Common myeloid progenitor, CD34-positive (primary cell): Measurements from ENCODE around the gene TLNRD1.

ENCODE experiments used
- CTCF ChIA-PET: fragments of 350-600 bp; sonication (Branson Sonifier 250); formaldehyde crosslinking; loops from one replicate; lab custom pipeline; 2021; ENCODE audit warnings: antibody characterized with exemption; lab: Charles Lee
- POLR2A ChIA-PET: fragments of 350-600 bp; sonication (Branson Sonifier 250); formaldehyde crosslinking; loops from one replicate; lab custom pipeline; 2021; ENCODE audit warnings: antibody characterized with exemption; lab: Charles Lee
- DNase-seq, 3 donors: peaks; one replicate each; pipeline versions ENCODE4 v3.0.0 to v3.0.0-alpha.2; 2013
- H3K27ac ChIP-seq, 2 experiments: 1 replicate in 1 of 2; 2 replicates in 1 of 2; pipeline ENCODE4 v1.7.0; 2013; ENCODE audit warnings: inconsistent platforms in 2 of 2, low read length in 2 of 2, mild to moderate bottlenecking in 2 of 2, low read depth in 1 of 2, moderate library complexity in 1 of 2; ENCODE audit not compliant: severe bottlenecking in 2 of 2, insufficient read depth in 1 of 2, poor library complexity in 1 of 2
- H3K27me3 ChIP-seq, 5 experiments: replicated peaks in 2 of 5; 1 replicate in 3 of 5; 2 replicates in 2 of 5; pipeline versions ENCODE4 v1.6.1 to v1.7.0; 2013; ENCODE audit warnings: low read length in 4 of 5, mild to moderate bottlenecking in 2 of 5, moderate library complexity in 2 of 5, inconsistent platforms in 1 of 5; ENCODE audit not compliant: insufficient read depth in 5 of 5, control insufficient read depth in 4 of 5
- H3K36me3 ChIP-seq, 4 experiments: 1 replicate in 2 of 4; 2 replicates in 2 of 4; pipeline versions ENCODE4 v1.6.1 to v1.7.0; 2013; ENCODE audit warnings: low read length in 3 of 4, control low read depth in 1 of 4, mild to moderate bottlenecking in 1 of 4; ENCODE audit not compliant: control insufficient read depth in 4 of 4, insufficient read depth in 4 of 4
- H3K4me1 ChIP-seq, 4 experiments: 1 replicate in 3 of 4; 2 replicates in 1 of 4; pipeline versions ENCODE4 v1.6.1 to v1.7.1; 2013; ENCODE audit warnings: low read length in 3 of 4, mild to moderate bottlenecking in 3 of 4, control low read depth in 1 of 4, inconsistent platforms in 1 of 4, moderate library complexity in 1 of 4; ENCODE audit not compliant: control insufficient read depth in 4 of 4, insufficient read depth in 4 of 4; ENCODE audit errors: control extremely low read depth in 1 of 4
- H3K4me3 ChIP-seq, 7 experiments: 1 replicate in 4 of 7; 2 replicates in 3 of 7; pipeline versions ENCODE4 v1.5.1 to v1.7.0; 2013; ENCODE audit warnings: mild to moderate bottlenecking in 7 of 7, low read length in 6 of 7, moderate library complexity in 6 of 7, inconsistent platforms in 2 of 7, low read depth in 2 of 7, control low read depth in 1 of 7; ENCODE audit not compliant: insufficient read depth in 4 of 7, control insufficient read depth in 1 of 7; ENCODE audit errors: extremely low read depth in 1 of 7
- H3K9me3 ChIP-seq, 5 experiments: 1 replicate in 4 of 5; 2 replicates in 1 of 5; pipeline versions ENCODE4 v1.6.1 to v1.7.1; 2013; ENCODE audit warnings: low read length in 4 of 5, mild to moderate bottlenecking in 2 of 5, inconsistent platforms in 1 of 5, low read depth in 1 of 5, moderate library complexity in 1 of 5; ENCODE audit not compliant: control insufficient read depth in 4 of 5, insufficient read depth in 2 of 5; ENCODE audit errors: control extremely low read depth in 1 of 5
- WGBS: methylation state at CpG from one replicate; pipeline ENCODE4 v1.1.5; 2013; ENCODE audit not compliant: insufficient coverage; 5-methylcytosine and 5-hydroxymethylcytosine counted together

The TLNRD1 gene

GRCh38 chr15:81000144-81000623 is 539 bp upstream of the TLNRD1 start:
- POLR2A ChIA-PET: interaction anchor here (1.0 kb wide), 1 partner anchor 44 kb away, joined by 3 read pairs; no protein-coding TSS in a partner anchor
- H3K4me1 ChIP-seq: peaks cover 2 to 44% (median 33%) of the 10 kb centered on the region in 4 experiments
- peak overlapping the region; percentile 58 to 91 for H3K27ac ChIP-seq
- CTCF ChIA-PET: interaction anchor here (1.0 to 1.4 kb wide), 3 partner anchors 30 to 266 kb away, joined by 3 to 5 read pairs (median 3); no protein-coding TSS in a partner anchor
- peak overlapping the region; percentile 61 to 95 (median 84) for H3K4me3 ChIP-seq
- peaks cover 0 to 13% (median 6%) of the 10 kb centered on the region in 4 experiments for H3K36me3 ChIP-seq
- H3K9me3 ChIP-seq: no peaks in the 10 kb centered on the region
- 0% methylated on average over 21 of the region's 21 CpGs for WGBS
- peak in 1 of 3 donors; percentile 31 for DNase-seq
- no peaks in the 10 kb centered on the region for H3K27me3 ChIP-seq

DNA sequence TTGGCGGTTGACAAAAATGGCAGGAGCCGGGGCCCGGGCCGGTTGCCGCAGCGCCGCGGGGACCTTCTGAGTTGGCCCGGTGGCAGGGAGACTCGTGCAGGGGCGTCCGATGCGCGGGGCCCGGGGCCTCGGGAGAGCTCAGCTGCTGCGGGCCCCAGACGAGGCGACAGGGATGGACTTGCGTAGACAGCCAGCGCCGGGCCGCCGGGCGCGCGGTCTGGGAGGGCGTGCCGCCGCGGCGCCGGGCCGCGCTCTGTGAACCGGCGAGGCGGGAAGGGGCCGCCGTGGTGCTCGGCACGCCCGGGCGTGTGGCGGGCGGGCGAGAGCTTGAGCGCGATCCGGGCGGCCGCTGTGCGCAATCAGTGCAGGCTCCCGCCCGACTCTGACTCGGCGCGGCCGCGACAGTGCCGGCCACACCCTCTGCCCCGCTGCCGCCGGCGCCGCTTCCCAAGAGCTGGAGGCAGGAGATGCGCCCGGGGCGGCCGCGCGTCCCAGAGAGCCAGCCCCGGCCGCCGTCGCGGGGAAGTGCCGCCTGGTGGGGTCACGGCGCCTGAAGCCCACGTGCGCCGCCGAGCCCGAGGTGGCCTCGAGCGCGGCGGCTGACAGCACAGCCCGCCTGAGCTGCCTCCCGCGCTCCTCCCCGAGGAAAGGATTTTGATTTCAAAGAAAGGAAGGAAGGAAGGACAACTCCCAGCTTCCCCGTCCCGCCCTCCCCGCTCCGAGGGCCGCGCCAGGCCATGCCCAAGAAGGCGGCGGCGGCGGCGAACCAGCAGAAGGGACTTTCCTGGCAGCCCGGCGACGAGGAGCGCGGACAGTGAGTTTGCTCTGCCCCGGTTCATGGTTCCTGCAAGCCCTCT is 657 bp downstream of the TLNRD1 start:
- no peaks in the 10 kb centered on the region for H3K27me3 ChIP-seq
- peak overlapping the region; percentile 61 to 95 (median 84) for H3K4me3 ChIP-seq
- peaks cover 0 to 13% (median 6%) of the 10 kb centered on the region in 4 experiments for H3K36me3 ChIP-seq
- H3K27ac ChIP-seq: peak overlapping the region; percentile 58 to 91
- peaks cover 2 to 44% (median 33%) of the 10 kb centered on the region in 4 experiments for H3K4me1 ChIP-seq
- under 1% methylated on average over 90 of the region's 110 CpGs for WGBS
- H3K9me3 ChIP-seq: no peaks in the 10 kb centered on the region
- CTCF ChIA-PET: interaction anchor here (1.0 to 1.2 kb wide), 2 partner anchors 98 to 107 kb away, joined by 3 read pairs; no protein-coding TSS in a partner anchor
- POLR2A ChIA-PET: interaction anchor here (1.0 kb wide), 2 partner anchors 43 to 97 kb away, joined by 3 read pairs; no protein-coding TSS in a partner anchor
- peak; percentile 43 to 81 (median 77) for DNase-seq

- Histone ChIP-seq H3K36me3 (peaks cover 0 to 13% (median 6%) of the 10 kb centered on the region in 4 experiments), H3K4me3 (peak overlapping the region in 6 of 7 experiments; percentile 74 to 95 (median 86)), H3K4me1 (peaks cover 2 to 45% (median 33%) of the 10 kb centered on the region in 4 experiments), H3K9me3 (no peaks in the 10 kb centered on the region), H3K27me3 (no peaks in the 10 kb centered on the region), H3K27ac (no peak overlapping the region)
- POLR2A ChIA-PET: interaction anchor here (1.0 kb wide), 1 partner anchor 97 kb away, joined by 3 read pairs; no protein-coding TSS in a partner anchor
- no peak for DNase-seq
- WGBS: 10% methylated on average over 25 of the region's 42 CpGs
- CTCF ChIA-PET: interaction anchor here (1.0 to 1.2 kb wide), 2 partner anchors 97 to 107 kb away, joined by 3 read pairs; no protein-coding TSS in a partner anchor
These were observed 1.2 kb downstream of the TLNRD1 start for GRCh38 chr15:81002009-81002330.

- 86% methylated on average over 89 of the region's 89 CpGs for WGBS
- Histone ChIP-seq H3K27ac (no peak overlapping the region), H3K36me3 (peaks cover 0 to 13% (median 6%) of the 10 kb centered on the region in 4 experiments), H3K9me3 (no peaks in the 10 kb centered on the region), H3K27me3 (no peaks in the 10 kb centered on the region), H3K4me3 (peak overlapping the region in 6 of 7 experiments; percentile 74 to 95 (median 86)), H3K4me1 (peaks cover 2 to 48% (median 33%) of the 10 kb centered on the region in 4 experiments)
- ChIA-PET CTCF (interaction anchor here (1.0 to 1.2 kb wide), 2 partner anchors 97 to 106 kb away, joined by 3 read pairs; no protein-coding TSS in a partner anchor), POLR2A (interaction anchor here (1.0 kb wide), 1 partner anchor 96 kb away, joined by 3 read pairs; no protein-coding TSS in a partner anchor)
- DNase-seq: no peak
These were observed 1.8 kb downstream of the TLNRD1 start for GRCh38 chr15:81002331-81003096.

- ChIA-PET CTCF (no interaction called here), POLR2A (no interaction called here)
- no peak overlapping the region for H3K27ac ChIP-seq
- H3K4me3 ChIP-seq: no peak overlapping the region
- peaks cover 0 to 13% (median 6%) of the 10 kb centered on the region in 4 experiments for H3K36me3 ChIP-seq
- over 99% methylated on average over 19 of the region's 19 CpGs for WGBS
- H3K27me3 ChIP-seq: no peaks in the 10 kb centered on the region
- H3K4me1 ChIP-seq: peaks cover 5 to 52% (median 31%) of the 10 kb centered on the region in 4 experiments
- no peaks in the 10 kb centered on the region for H3K9me3 ChIP-seq
- no peak for DNase-seq
These were observed 2.3 kb downstream of the TLNRD1 start for GRCh38 chr15:81003097-81003350.

DNA sequence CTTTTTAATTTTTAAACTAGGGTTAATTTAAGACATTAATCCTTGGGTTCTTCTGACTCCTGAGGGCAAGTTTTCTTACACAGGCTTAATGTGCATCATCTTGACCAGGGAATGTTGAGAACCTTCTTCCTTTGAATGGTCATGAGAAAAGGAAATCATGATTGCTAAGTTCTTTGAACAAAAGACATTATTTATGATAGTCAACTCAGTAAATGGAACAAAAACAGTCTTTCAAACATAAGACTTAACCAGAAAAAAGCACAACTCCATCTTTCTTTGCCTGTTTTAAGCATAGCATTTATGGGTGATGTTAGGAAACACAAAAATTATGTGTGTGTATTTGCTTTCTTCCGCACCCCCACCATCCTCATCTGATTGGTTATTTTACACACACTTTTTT is 5.4 kb downstream of the TLNRD1 start:
- Histone ChIP-seq H3K36me3 (peaks cover 0 to 13% (median 6%) of the 10 kb centered on the region in 4 experiments), H3K4me3 (no peak overlapping the region), H3K9me3 (no peaks in the 10 kb centered on the region), H3K4me1 (peaks cover 3 to 30% (median 16%) of the 10 kb centered on the region in 4 experiments), H3K27ac (no peak overlapping the region), H3K27me3 (no peaks in the 10 kb centered on the region)
- no peak for DNase-seq
- ChIA-PET CTCF (interaction anchor here (1.1 kb wide), 1 partner anchor 97 kb away, joined by 3 read pairs; no protein-coding TSS in a partner anchor), POLR2A (no interaction called here)
- WGBS: no CpG with 5 or more reads among the region's 1 CpG
